Activated T-helper 2 cell treated with anti-CD3 and anti-CD28 coated beads, Interferon-gamma antibody, Interleukin-2, Interleukin-4, amounts not matched to agents 10 μg/mL and 5 μg/mL and 100 μg/mL, durations not matched to agents 14 hours and 24 hours and 36 hours (primary cell): ENCODE results near the gene ALDH1L1. TPM values are rescaled to one million over a fixed set of nuclear protein-coding genes. Genes with fewer than 3 reads are reported as not detected.

Source experiments
- DNase-seq: peaks from one replicate; pipeline ENCODE4 v3.0.0; 2021; ENCODE audit warnings: low spot score
- H3K27ac Mint-ChIP-seq: one replicate; pipeline ENCODE4 v1.8.0; 2021; ENCODE audit warnings: mixed read lengths
- H3K27me3 Mint-ChIP-seq: one replicate; pipeline ENCODE4 v1.8.0; 2021; ENCODE audit warnings: low read depth, mixed read lengths
- H3K36me3 Mint-ChIP-seq: one replicate; pipeline ENCODE4 v1.8.0; 2021; ENCODE audit warnings: low read depth, mixed read lengths
- H3K4me1 Mint-ChIP-seq: one replicate; pipeline ENCODE4 v1.8.0; 2021; ENCODE audit warnings: low read depth, mixed read lengths
- H3K4me3 Mint-ChIP-seq: one replicate; pipeline ENCODE4 v1.8.0; 2021; ENCODE audit warnings: low read depth, mild to moderate bottlenecking, moderate library complexity, mixed read lengths
- H3K9me3 Mint-ChIP-seq: one replicate; pipeline ENCODE4 v1.8.0; 2021; ENCODE audit warnings: mixed read lengths
- intact Hi-C: fragments of 100-400 bp; cut with micrococcal nuclease; formaldehyde crosslinking; loops from one replicate; pipeline ENCODE4 v1.15.1; 2023
- total RNA-seq: library from RNA; stranded (reverse); gene quantifications from 2 replicates; pipeline ENCODE4 v1.2.3, GENCODE V29; 2022

Gene ALDH1L1
- total RNA-seq, 1 donor from 2014 or later, result not detected

DNA sequence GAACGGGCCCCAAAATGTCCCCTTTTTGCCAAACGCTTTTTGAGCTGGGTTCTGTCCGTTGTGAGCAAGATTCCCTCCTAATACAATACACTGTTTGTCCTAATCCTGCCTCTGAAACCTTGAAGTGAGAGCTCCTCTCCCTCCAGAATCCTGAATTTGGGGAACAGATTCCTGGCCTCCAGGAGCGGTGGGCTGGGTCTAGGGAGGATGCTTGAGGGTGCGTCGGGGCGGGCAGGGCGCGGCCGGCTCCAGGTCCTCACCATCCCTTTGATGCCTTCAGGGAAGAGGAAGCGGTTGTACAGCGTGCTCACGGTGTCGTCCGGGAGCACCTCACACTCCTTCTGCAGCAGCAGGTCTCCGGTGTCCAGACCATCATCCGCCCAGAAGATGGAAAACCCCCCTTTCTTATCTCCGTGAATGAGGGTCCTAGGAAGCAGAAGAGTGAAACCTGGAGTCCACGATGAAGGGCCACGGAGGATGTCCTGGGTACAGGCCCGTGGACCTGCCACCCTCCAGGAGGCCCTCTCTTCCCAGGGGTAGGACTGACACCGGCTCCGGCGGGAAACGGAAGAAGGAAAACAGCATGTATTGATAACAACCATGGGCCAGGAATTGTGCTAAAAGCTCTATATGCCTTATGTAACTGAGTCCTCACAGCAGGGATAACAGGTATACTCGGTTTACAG is 23.2 kb downstream of the ALDH1L1 start:
- intact Hi-C loops, result no loop called here
- H3K9me3 Mint-ChIP-seq, result no peaks in the 10 kb centered on the region
- no peak for DNase-seq
- H3K27ac Mint-ChIP-seq, result no peak overlapping the region
- no peaks in the 10 kb centered on the region for H3K36me3 Mint-ChIP-seq
- H3K27me3 Mint-ChIP-seq, result peaks cover under 1% of the 10 kb centered on the region
- no peak overlapping the region for H3K4me3 Mint-ChIP-seq
- H3K4me1 Mint-ChIP-seq, result no peaks in the 10 kb centered on the region

DNA sequence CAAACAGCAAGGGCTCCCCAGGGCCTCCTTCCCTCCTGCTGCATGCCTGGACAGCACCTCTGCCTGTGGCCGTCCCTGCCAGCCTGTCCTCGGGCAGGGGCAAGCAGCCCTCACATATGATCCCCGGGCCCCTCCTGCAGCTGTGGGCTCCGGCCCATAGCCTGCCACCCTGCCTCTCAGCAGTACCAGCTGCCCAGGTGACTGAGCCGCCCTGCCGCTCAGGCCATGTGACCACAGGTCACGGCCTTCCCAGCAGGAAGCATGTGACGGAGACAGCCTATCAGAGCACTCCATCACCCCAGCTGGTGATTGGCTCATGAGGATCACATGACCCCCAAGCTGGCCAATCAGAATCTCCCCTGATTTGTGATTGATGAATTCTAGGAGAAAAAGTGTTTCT is 23.9 kb downstream of the ALDH1L1 start:
- Mint-ChIP-seq H3K4me1 (no peaks in the 10 kb centered on the region), H3K4me3 (no peak overlapping the region), H3K36me3 (no peaks in the 10 kb centered on the region), H3K27me3 (no peaks in the 10 kb centered on the region), H3K27ac (no peak overlapping the region), H3K9me3 (no peaks in the 10 kb centered on the region)
- intact Hi-C loops, result no loop called here
- DNase-seq, result no peak

DNA sequence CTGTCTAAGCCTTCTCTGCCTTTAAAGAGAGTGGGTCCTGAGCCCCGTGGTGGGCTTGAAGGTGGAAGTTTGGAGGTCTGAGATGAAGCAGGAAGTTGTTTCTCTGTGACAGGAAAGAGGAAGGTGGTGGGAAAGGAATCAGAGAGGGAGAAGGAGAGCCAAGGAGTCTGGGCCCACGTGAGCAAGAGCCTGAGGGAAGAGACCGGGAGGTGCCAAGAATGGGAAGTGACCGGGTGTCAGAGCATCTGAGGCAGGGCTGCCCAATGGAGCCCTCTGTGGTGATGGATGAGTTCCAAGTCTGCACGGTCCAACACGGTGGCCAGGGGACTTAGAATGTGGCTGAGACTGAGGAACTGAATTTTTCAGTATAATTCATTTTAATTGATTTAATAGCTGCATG is 24.6 kb downstream of the ALDH1L1 start:
- no peaks in the 10 kb centered on the region for H3K4me1 Mint-ChIP-seq
- H3K27ac Mint-ChIP-seq, result no peak overlapping the region
- H3K36me3 Mint-ChIP-seq, result no peaks in the 10 kb centered on the region
- H3K9me3 Mint-ChIP-seq, result no peaks in the 10 kb centered on the region
- DNase-seq, result no peak
- intact Hi-C loops, result no loop called here
- no peak overlapping the region for H3K4me3 Mint-ChIP-seq
- H3K27me3 Mint-ChIP-seq, result no peaks in the 10 kb centered on the region

DNA sequence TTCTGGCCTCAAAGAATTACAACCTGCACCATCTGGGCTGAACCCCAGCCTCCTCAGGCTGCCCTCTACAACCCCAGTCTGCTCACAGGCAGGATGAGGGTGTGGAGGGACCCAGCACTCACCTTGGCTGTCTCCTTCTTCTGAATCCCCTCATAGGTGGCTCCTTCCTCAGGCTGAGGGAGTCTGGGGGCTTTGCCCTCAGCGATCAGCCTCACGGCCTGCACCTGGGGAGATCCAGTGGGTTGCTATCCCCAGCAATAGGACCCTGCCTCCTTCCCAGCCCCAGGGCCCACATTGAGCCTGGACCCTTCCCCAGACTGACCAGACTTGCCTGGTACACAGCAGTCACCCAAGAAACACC is 25.1 kb downstream of the ALDH1L1 start:
- Mint-ChIP-seq H3K9me3 (no peaks in the 10 kb centered on the region), H3K4me1 (no peaks in the 10 kb centered on the region), H3K27ac (no peak overlapping the region), H3K27me3 (no peaks in the 10 kb centered on the region), H3K4me3 (no peak overlapping the region), H3K36me3 (no peaks in the 10 kb centered on the region)
- no peak for DNase-seq
- intact Hi-C loops, result no loop called here

DNA sequence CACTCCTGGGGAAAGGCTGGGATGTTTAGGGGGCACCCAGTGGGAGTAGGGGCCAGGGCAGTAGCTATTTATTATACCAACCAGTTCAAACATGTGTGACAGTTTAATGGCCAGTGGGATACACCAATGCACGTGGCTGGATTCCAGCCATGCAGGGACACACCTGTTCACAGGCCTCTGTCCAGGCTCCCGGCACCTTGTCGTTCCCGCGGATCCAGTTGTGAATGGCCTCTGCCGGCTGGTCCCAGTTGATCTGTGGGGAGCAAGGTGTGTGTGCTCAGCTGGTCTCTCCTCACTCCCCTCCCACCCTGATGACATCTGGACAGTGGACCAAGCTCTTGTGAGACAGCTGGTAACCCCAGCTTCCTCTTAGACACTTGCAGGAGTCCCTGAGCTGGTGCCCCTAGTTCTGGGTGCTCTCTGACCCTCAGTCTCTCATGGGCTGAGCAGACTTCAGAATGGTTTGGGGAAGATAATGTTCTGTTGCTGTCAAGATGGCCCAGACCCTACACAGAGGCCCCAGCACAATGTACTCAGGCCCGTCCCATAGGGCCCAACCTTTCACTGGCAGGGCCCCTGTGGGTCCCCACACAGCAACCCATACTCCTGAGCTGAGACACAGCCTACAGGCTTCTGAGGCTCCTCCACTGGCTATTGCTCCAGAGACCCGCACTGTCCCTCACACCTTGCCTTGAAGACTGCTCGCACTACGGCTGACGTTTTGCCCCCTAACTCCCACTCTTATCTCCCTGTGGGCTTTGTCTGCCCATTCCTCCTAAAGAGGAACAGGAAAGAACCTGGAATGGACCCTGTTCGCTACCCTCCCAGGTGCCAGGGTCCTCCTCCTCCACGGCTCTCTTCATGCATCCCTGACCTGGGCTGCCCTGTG is 25.8 kb downstream of the ALDH1L1 start:
- no peaks in the 10 kb centered on the region for H3K4me1 Mint-ChIP-seq
- intact Hi-C loops, result no loop called here
- H3K4me3 Mint-ChIP-seq, result no peak overlapping the region
- no peaks in the 10 kb centered on the region for H3K9me3 Mint-ChIP-seq
- no peak overlapping the region for H3K27ac Mint-ChIP-seq
- no peaks in the 10 kb centered on the region for H3K27me3 Mint-ChIP-seq
- no peaks in the 10 kb centered on the region for H3K36me3 Mint-ChIP-seq
- DNase-seq, result no peak

DNA sequence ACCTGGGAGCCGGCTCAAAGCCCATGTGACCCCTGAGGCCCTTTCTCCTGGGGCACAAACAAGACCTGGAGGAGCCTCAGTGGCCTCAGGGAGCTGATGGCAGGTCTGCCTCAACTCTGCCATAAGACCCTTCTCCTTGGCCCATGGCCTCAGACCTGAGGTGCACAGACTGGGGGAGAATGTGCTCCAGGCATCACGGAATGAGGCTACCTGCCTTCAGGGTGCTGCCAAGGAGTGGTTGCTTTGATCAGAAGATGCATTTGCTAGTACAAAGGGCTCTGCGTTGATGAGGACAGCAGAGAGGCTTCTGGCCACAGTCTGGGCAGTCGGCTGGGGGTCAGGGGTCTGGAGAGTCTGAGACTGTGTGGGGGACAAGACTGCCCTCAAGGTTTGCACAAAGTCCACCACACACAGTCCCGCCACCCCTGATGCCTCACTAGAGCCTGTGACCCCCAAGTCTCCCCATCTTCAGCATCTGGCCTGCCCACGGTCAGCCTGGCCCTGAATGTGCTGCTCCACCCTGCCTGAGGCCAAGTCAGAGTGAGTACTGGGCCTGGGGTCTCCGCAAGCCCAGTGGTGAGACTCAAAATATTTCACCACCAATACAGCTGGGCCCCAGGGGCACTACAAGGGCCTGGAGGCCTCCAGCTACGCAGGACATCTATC is 26.6 kb downstream of the ALDH1L1 start:
- no peak for DNase-seq
- H3K9me3 Mint-ChIP-seq, result no peaks in the 10 kb centered on the region

DNA sequence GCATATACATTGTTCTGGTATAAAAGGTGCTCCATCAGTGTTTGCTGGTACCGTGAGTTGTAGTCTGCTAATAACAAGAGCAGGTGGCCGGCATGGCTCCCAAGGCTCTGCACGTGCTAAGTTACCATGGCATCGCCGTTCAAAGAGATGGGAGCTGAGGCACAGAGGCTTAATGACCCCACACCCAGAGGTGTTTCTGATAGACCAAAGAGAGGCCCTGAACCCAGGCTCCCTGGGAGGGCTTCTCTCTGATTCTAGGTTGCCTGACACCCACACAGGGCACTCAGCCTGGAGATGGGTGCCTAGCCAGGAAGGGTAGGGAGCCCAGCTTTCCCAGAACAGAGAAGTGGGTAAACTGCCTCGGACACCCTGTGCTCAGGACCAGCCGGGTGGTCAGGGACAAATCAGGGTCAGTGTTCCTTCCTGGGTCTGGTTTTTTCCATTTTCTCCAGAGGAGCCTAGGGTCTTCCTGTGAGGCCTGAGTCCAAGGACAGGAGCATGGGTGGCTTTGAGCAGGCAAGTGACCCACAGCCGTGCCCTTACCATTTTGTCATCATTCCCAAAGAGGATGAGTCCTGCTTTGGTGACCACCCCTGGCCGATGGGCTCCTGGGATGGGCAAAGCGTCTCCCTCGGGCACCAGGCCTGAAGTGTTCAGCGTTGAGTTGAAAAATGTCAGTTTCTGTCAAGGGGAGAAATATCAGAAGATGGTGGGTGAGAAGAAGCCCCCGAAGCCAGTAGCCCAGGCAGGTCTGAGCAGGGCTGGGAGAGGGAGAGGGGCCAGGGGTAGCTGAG is 27.3 kb downstream of the ALDH1L1 start:
- H3K27ac Mint-ChIP-seq, result no peak overlapping the region
- H3K36me3 Mint-ChIP-seq, result no peaks in the 10 kb centered on the region
- H3K27me3 Mint-ChIP-seq, result no peaks in the 10 kb centered on the region
- DNase-seq, result no peak
- intact Hi-C loops, result no loop called here
- no peaks in the 10 kb centered on the region for H3K9me3 Mint-ChIP-seq
- no peaks in the 10 kb centered on the region for H3K4me1 Mint-ChIP-seq
- H3K4me3 Mint-ChIP-seq, result no peak overlapping the region

More for the DNA sequence above, 26.6 kb downstream of the ALDH1L1 start:
- intact Hi-C loops, result no loop called here
- Mint-ChIP-seq H3K27me3 (no peaks in the 10 kb centered on the region), H3K4me1 (no peaks in the 10 kb centered on the region), H3K4me3 (no peak overlapping the region), H3K27ac (no peak overlapping the region), H3K36me3 (no peaks in the 10 kb centered on the region)

DNA sequence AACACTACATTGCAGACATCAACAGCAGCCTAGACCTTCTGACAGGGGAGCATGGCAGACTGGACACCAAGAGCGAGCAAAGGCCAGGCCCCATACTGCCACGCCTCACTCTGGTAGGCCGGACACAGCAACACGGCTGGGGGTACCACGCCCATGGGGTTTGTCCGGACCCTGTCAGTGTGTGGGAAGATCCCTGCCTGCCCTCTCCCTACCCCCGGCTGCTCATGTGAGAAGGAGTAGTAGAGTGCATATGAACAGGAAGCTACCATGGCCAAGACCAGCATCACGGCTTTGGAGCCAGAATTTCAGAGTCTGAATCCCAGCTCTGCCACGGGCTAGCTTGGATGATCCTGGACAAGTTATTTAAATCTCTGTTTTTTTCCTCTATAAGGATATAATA is 27.9 kb downstream of the ALDH1L1 start:
- no peak for DNase-seq
- H3K4me1 Mint-ChIP-seq, result no peaks in the 10 kb centered on the region
- no peaks in the 10 kb centered on the region for H3K27me3 Mint-ChIP-seq
- no peaks in the 10 kb centered on the region for H3K36me3 Mint-ChIP-seq
- H3K27ac Mint-ChIP-seq, result no peak overlapping the region
- no peaks in the 10 kb centered on the region for H3K9me3 Mint-ChIP-seq
- H3K4me3 Mint-ChIP-seq, result no peak overlapping the region
- intact Hi-C loops, result no loop called here

DNA sequence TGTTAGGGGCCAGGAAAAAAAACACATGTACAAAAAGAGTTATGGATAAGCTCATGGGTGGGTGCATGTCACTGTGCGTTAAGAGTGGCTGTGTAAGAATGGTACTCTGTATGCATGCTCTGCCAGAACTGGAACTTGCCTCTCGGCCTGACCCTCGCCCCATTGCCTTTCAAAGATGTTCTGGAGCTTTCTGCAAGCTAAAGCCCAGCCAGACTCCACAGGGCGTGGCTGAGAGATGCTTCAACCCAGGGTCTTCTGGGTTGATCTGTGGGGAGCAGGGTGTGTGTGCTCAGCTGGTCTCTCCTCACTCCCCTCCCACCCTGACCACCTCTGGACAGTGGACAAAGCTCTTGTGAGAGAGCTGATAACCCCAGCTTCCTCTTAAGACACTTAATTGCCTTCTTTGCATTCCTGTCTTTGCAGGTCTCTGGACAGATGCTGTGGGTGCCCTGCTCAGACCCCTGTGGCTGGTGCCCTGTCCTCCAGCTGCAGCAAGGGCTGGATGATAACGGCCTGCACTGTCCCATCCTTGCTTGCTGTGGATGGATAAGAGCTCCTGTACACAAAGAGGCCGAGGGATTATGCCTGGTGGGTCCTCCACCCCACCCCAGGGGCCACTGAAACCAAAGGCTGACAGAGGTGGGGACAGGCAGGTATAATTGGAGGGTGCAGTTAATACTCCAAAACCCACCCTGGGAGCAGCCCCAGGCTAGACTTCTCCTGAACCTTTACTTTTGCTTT is 28.7 kb downstream of the ALDH1L1 start:
- no peak for DNase-seq
- Mint-ChIP-seq H3K27ac (no peak overlapping the region), H3K4me1 (no peaks in the 10 kb centered on the region), H3K36me3 (no peaks in the 10 kb centered on the region), H3K27me3 (no peaks in the 10 kb centered on the region), H3K9me3 (no peaks in the 10 kb centered on the region), H3K4me3 (no peak overlapping the region)
- intact Hi-C loops, result no loop called here

DNA sequence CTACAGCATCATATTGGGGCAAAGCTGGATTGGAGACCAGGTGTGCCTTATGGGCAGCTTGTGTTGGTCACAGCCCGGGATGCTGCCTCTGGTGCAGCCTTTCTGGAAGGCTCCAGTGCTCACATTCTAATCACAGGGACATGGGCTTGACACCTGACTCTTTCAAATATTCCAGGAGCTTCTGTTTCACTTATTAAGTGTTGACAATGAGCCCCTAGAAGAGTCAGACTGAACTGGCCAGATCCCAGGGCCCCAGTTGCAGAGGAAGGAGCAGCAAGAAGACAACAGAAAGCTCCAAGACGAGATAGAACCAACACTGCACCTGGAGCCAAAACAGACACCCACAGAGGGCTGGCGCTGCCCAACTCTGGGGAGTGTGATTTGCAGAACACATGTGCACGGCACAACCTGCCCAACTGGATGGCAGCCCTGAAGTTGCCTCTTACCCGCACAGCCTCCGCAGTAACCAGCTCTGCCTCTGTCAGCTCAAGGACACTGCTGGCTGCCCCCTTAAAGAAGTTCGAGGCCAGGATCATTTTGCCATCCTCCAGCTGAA is 30.3 kb downstream of the ALDH1L1 start:
- H3K9me3 Mint-ChIP-seq, result no peaks in the 10 kb centered on the region
- no peaks in the 10 kb centered on the region for H3K36me3 Mint-ChIP-seq
- intact Hi-C loops, result no loop called here
- H3K4me3 Mint-ChIP-seq, result no peak overlapping the region
- no peaks in the 10 kb centered on the region for H3K27me3 Mint-ChIP-seq
- no peaks in the 10 kb centered on the region for H3K4me1 Mint-ChIP-seq
- DNase-seq, result no peak
- H3K27ac Mint-ChIP-seq, result no peak overlapping the region

DNA sequence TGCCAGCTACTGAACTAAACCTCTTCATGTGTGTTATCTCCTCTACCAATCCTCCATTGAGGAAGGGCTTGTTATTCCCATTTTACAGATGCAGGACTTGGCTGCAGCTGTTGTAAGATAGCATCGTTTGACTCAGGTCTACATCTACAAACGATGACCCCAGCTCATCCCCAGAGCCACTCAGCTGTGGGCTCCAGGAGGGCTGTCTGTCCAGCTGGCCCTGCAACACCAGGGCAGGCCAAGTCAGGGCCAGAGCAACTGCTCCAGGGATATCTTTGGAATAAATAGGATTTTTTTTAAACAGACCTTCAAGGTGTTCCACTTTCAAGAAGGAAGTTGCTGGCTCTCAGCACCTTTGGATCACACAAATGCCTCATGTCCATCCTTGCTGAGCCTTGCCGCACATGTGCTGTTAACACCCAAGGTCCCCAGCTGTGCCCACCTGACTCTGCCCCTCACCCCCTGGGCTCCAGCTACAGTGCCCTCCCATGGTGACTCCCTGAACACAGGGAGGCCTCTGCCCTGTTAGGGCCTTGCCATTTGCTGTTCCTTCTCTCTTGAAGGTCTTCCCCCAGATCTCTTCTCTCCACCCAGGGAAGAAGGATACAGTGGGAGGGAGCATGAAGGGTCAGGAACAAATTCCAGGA is 31.0 kb downstream of the ALDH1L1 start:
- Mint-ChIP-seq H3K4me1 (no peaks in the 10 kb centered on the region), H3K27ac (no peak overlapping the region), H3K27me3 (no peaks in the 10 kb centered on the region), H3K36me3 (no peaks in the 10 kb centered on the region), H3K4me3 (no peak overlapping the region), H3K9me3 (no peaks in the 10 kb centered on the region)
- DNase-seq, result peak; percentile 3
- intact Hi-C loops, result no loop called here
